ENCODE results near the gene TMEM18. TPM values are rescaled to one million over a fixed set of nuclear protein-coding genes. Genes with fewer than 3 reads are reported as not detected.

TMEM18 gene
- total and polyA plus RNA-seq, 4 donors: 19.5 to 36.0 (median 21.4) TPM

- Histone ChIP-seq H3K27ac (ENCODE audit: low read depth in 1 of 2, low read length in 1 of 2) (no peak overlapping the region), H3K9ac (ENCODE audit: insufficient read depth in 1 of 2, low read length in 2 of 2) (no peak overlapping the region), H3K4me1 (ENCODE audit: control insufficient read depth in 5 of 5, insufficient read depth in 5 of 5, low read length in 5 of 5) (peaks cover 0 to 6% (median 0%) of the 10 kb centered on the region in 5 donors), H3K9me3 (ENCODE audit: control insufficient read depth in 4 of 4, insufficient read depth in 3 of 4, low read length in 3 of 4) (peaks cover 0 to 3% (median 0%) of the 10 kb centered on the region in 4 donors), H3K4me3 (no peak overlapping the region), H3K36me3 (ENCODE audit: control insufficient read depth in 4 of 4, insufficient read depth in 4 of 4, low read length in 4 of 4) (no peaks in the 10 kb centered on the region), H3K27me3 (ENCODE audit: control insufficient read depth in 3 of 3, insufficient read depth in 3 of 3, low read length in 2 of 3) (peaks cover 0 to 6% (median 0%) of the 10 kb centered on the region in 3 donors)
- ATAC-seq (ENCODE audit: insufficient read depth, low FRiP score): no peak
- no peak for DNase-seq
- TF ChIP-seq, protein P1, sequence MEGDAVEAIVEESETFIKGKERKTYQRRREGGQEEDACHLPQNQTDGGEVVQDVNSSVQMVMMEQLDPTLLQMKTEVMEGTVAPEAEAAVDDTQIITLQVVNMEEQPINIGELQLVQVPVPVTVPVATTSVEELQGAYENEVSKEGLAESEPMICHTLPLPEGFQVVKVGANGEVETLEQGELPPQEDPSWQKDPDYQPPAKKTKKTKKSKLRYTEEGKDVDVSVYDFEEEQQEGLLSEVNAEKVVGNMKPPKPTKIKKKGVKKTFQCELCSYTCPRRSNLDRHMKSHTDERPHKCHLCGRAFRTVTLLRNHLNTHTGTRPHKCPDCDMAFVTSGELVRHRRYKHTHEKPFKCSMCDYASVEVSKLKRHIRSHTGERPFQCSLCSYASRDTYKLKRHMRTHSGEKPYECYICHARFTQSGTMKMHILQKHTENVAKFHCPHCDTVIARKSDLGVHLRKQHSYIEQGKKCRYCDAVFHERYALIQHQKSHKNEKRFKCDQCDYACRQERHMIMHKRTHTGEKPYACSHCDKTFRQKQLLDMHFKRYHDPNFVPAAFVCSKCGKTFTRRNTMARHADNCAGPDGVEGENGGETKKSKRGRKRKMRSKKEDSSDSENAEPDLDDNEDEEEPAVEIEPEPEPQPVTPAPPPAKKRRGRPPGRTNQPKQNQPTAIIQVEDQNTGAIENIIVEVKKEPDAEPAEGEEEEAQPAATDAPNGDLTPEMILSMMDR (IDR thresholded peaks at IDR 0.05; ENCODE audit: control extremely low read depth, extremely low read depth): no peak
- 80% methylated on average over 5 of the region's 5 CpGs for WGBS, 2 donors
Observed at GRCh38 chr2:723761-724160, 46.6 kb upstream of the TMEM18 start.

GRCh38 chr2:720842-721241 lies 43.6 kb upstream of the TMEM18 start:
- Histone ChIP-seq H3K9ac (ENCODE audit: insufficient read depth in 1 of 2, low read length in 2 of 2) (no peak overlapping the region), H3K27ac (ENCODE audit: low read depth in 1 of 2, low read length in 1 of 2) (no peak overlapping the region), H3K4me1 (ENCODE audit: control insufficient read depth in 5 of 5, insufficient read depth in 5 of 5, low read length in 5 of 5) (peaks cover 0 to 6% (median 0%) of the 10 kb centered on the region in 5 donors), H3K4me3 (no peak overlapping the region), H3K36me3 (ENCODE audit: control insufficient read depth in 4 of 4, insufficient read depth in 4 of 4, low read length in 4 of 4) (no peaks in the 10 kb centered on the region), H3K27me3 (ENCODE audit: control insufficient read depth in 3 of 3, insufficient read depth in 3 of 3, low read length in 2 of 3) (peaks cover 0 to 3% (median 0%) of the 10 kb centered on the region in 3 donors), H3K9me3 (ENCODE audit: control insufficient read depth in 4 of 4, insufficient read depth in 3 of 4, low read length in 3 of 4) (peaks cover 0 to 3% (median 0%) of the 10 kb centered on the region in 4 donors)
- 91 to 92% methylated on average over 21 of the region's 21 CpGs for WGBS, 2 donors
- ATAC-seq (ENCODE audit: insufficient read depth, low FRiP score): no peak
- TF ChIP-seq, protein P1 (IDR thresholded peaks at IDR 0.05; ENCODE audit: control extremely low read depth, extremely low read depth): no peak
- no peak for DNase-seq

DNA sequence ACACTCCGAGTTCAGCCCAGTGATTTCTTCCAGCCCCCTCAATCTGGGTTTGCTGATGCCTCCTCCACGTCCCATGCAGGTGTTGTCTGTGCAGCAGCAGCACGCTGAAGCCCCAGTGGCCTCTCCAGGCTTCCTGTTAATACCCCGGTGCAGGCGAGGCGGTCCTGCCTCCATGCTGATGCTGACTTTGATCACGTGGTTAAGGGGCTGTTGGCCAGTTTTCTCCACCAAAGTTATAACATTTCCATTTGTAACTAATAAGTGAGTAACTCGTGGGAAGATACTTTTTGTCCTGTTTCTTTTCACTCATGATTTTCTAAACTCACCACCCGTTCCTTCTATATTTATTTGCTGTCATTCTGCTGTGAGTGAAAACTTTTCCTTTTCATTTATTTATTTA lies 42.5 kb upstream of the TMEM18 start:
- Histone ChIP-seq H3K27me3 (ENCODE audit: control insufficient read depth in 3 of 3, insufficient read depth in 3 of 3, low read length in 2 of 3) (peaks cover 0 to 3% (median 0%) of the 10 kb centered on the region in 3 donors), H3K4me3 (no peak overlapping the region), H3K4me1 (ENCODE audit: control insufficient read depth in 5 of 5, insufficient read depth in 5 of 5, low read length in 5 of 5) (peaks cover 0 to 6% (median 0%) of the 10 kb centered on the region in 5 donors), H3K9ac (ENCODE audit: insufficient read depth in 1 of 2, low read length in 2 of 2) (no peak overlapping the region), H3K27ac (ENCODE audit: low read depth in 1 of 2, low read length in 1 of 2) (no peak overlapping the region), H3K36me3 (ENCODE audit: control insufficient read depth in 4 of 4, insufficient read depth in 4 of 4, low read length in 4 of 4) (no peaks in the 10 kb centered on the region), H3K9me3 (ENCODE audit: control insufficient read depth in 4 of 4, insufficient read depth in 3 of 4, low read length in 3 of 4) (peaks cover 0 to 3% (median 0%) of the 10 kb centered on the region in 4 donors)
- DNase-seq: no peak
- no peak for ATAC-seq (ENCODE audit: insufficient read depth, low FRiP score)
- 53 to 67% methylated on average over 9 of the region's 9 CpGs for WGBS, 2 donors
- TF ChIP-seq, protein P1 (IDR thresholded peaks at IDR 0.05; ENCODE audit: control extremely low read depth, extremely low read depth): no peak

DNA sequence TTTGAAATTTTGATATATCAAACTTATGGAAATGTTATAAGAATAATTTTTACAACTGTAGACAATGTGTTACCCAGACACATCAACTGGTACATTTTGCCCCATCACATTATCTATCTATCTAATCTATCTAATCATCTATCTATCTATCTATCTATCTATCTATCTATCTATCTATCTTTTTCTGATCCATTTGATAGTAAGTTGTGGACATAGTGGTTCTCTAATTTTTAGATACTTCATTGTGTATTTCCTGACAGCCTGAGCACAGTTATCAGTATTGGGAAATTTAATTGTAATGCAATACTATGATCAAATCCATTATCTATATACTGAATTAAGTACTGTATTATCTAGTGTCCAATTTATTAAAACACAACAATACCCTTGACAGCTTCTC lies 42.0 kb upstream of the TMEM18 start:
- Histone ChIP-seq H3K36me3 (ENCODE audit: control insufficient read depth in 4 of 4, insufficient read depth in 4 of 4, low read length in 4 of 4) (no peaks in the 10 kb centered on the region), H3K4me3 (no peak overlapping the region), H3K27ac (ENCODE audit: low read depth in 1 of 2, low read length in 1 of 2) (no peak overlapping the region), H3K9ac (ENCODE audit: insufficient read depth in 1 of 2, low read length in 2 of 2) (no peak overlapping the region), H3K27me3 (ENCODE audit: control insufficient read depth in 3 of 3, insufficient read depth in 3 of 3, low read length in 2 of 3) (peaks cover 0 to 3% (median 0%) of the 10 kb centered on the region in 3 donors), H3K4me1 (ENCODE audit: control insufficient read depth in 5 of 5, insufficient read depth in 5 of 5, low read length in 5 of 5) (peaks cover 0 to under 1% (median 0%) of the 10 kb centered on the region in 5 donors), H3K9me3 (ENCODE audit: control insufficient read depth in 4 of 4, insufficient read depth in 3 of 4, low read length in 3 of 4) (peaks cover 0 to 3% (median 0%) of the 10 kb centered on the region in 4 donors)
- ATAC-seq (ENCODE audit: insufficient read depth, low FRiP score) (no peak), DNase-seq (no peak)
- TF ChIP-seq, protein P1 (IDR thresholded peaks at IDR 0.05; ENCODE audit: control extremely low read depth, extremely low read depth): no peak

All from lung (tissue), 12 donors.